HG03135 (cell line): Measurements from ENCODE around the gene FOXL3.

ENCODE experiments used
- ATAC-seq: cut with Tn5 transposase; IDR thresholded peaks from one replicate; pipeline ENCODE4 v1.9.1; 2021; ENCODE audit warnings: mild to moderate bottlenecking, moderate library complexity; ENCODE audit not compliant: unreplicated experiment

The FOXL3 gene

GRCh38 chr7:300546-301290, 10.7 kb downstream of the FOXL3 start:
- ATAC-seq, result no peak

GRCh38 chr7:301291-302053, 11.5 kb downstream of the FOXL3 start:
- ATAC-seq, result no peak

- no peak for ATAC-seq
Measured at GRCh38 chr7:302054-302992, 12.4 kb downstream of the FOXL3 start.

- no peak for ATAC-seq
Measured at GRCh38 chr7:303425-303824, 13.5 kb downstream of the FOXL3 start.

GRCh38 chr7:303884-304573, 14.1 kb downstream of the FOXL3 start:
- no peak for ATAC-seq

- ATAC-seq, result no peak
Measured at GRCh38 chr7:304574-305409, 14.8 kb downstream of the FOXL3 start.

- no peak for ATAC-seq
Measured at GRCh38 chr7:305410-306151, 15.6 kb downstream of the FOXL3 start.

GRCh38 chr7:307970-308369, 18.0 kb downstream of the FOXL3 start:
- ATAC-seq, result no peak

- no peak for ATAC-seq
Measured at GRCh38 chr7:309586-310228, 19.7 kb downstream of the FOXL3 start.

- no peak for ATAC-seq
Measured at GRCh38 chr7:311131-311680, 21.2 kb downstream of the FOXL3 start.

- no peak for ATAC-seq
Measured at GRCh38 chr7:311796-312195, 21.8 kb downstream of the FOXL3 start.

- no peak for ATAC-seq
Measured at GRCh38 chr7:312424-312823, 22.5 kb downstream of the FOXL3 start.

GRCh38 chr7:314853-315252, 24.9 kb downstream of the FOXL3 start:
- ATAC-seq, result no peak

GRCh38 chr7:315516-316265, 25.7 kb downstream of the FOXL3 start:
- ATAC-seq, result no peak

GRCh38 chr7:317643-318405, 27.9 kb downstream of the FOXL3 start:
- no peak for ATAC-seq

GRCh38 chr7:318476-318875, 28.5 kb downstream of the FOXL3 start:
- no peak for ATAC-seq
